ENCODE data around the gene TMEM101. TPM values are rescaled to one million over a fixed set of nuclear protein-coding genes. Genes with fewer than 3 reads are reported as not detected.
A peak's percentile ranks its signal among the peaks of the same experiment; 100 is the strongest.

TMEM101 gene
- total RNA-seq (2021) (32.1 to 36.3 TPM (median 32.7 TPM) in 3 replicates), Bru-seq, nascent RNA (percentile 63 among the genes with signal in this experiment)
- long read RNA-seq, experiment 1, transcript TMEM101-201 (4 exons, 1,536 nt), result major isoform, 75 of 91 reads
- long read RNA-seq, experiment 1, partial matches to known transcripts, result 5 of 91 reads
- long read RNA-seq, experiment 1, other reads (novel, unspliced or antisense), result 9 of 91 reads
- long read RNA-seq, experiment 2, transcript TMEM101-201 (4 exons, 1,536 nt), result major isoform, 32 of 46 reads
- long read RNA-seq, experiment 2, partial matches to known transcripts, result 2 of 46 reads
- long read RNA-seq, experiment 2, other reads (novel, unspliced or antisense), result 12 of 46 reads
- long read RNA-seq, experiment 3, transcript TMEM101-201 (4 exons, 1,536 nt), result major isoform, 56 of 61 reads
- long read RNA-seq, experiment 3, partial matches to known transcripts, result 1 of 61 reads
- long read RNA-seq, experiment 3, other reads (novel, unspliced or antisense), result 4 of 61 reads

- peaks cover 8% of the 10 kb centered on the region for H3K4me1 Mint-ChIP-seq
- H3K9me3 Mint-ChIP-seq, result no peaks in the 10 kb centered on the region
- POLR2A ChIA-PET, result interaction anchor here (0.9 to 1.3 kb wide), 3 partner anchors 10 to 317 kb away, joined by 3 to 5 read pairs (median 3); no protein-coding TSS in a partner anchor
- peak within 1 kb of the TSS; percentile 100 for H3K4me3 Mint-ChIP-seq
- DNase-seq (ENCODE audit: low spot score) (peak; percentile 88), ATAC-seq (peak; percentile 88)
- no peaks in the 10 kb centered on the region for H3K27me3 Mint-ChIP-seq (ENCODE audit: low read depth)
- H3K27ac Mint-ChIP-seq, result peak within 1 kb of the TSS; percentile 100
- peaks cover 8% of the 10 kb centered on the region; the same call in 1 of the 2 replicates for H3K36me3 Mint-ChIP-seq
- CTCF ChIA-PET, result interaction anchor here (0.6 to 1.6 kb wide), 8 partner anchors 11 to 331 kb away, joined by 3 to 9 read pairs (median 3); partner anchors contain the start of gene NAGS
- TF ChIP-seq NR3C1 (CRISPR knock-in tag; conservative IDR thresholded peaks at IDR 0.05; ENCODE audit: low read depth), result no peak
- TF ChIP-seq NFATC4 (CRISPR knock-in tag; IDR thresholded peaks at IDR 0.05), result no peak
- peak; percentile 76; the same call in 1 of the 2 replicates for TF ChIP-seq ATF1 (CRISPR knock-in tag; IDR thresholded peaks at IDR 0.05)
- TF ChIP-seq SOX15 (CRISPR knock-in tag; IDR thresholded peaks at IDR 0.05), result no peak
- TF ChIP-seq RELA (CRISPR knock-in tag; IDR thresholded peaks at IDR 0.05; ENCODE audit: borderline replicate concordance), result no peak
- TF ChIP-seq ZSCAN18 (CRISPR knock-in tag; IDR thresholded peaks at IDR 0.05), result no peak
- TF ChIP-seq TEAD1 (CRISPR knock-in tag; IDR thresholded peaks at IDR 0.05), result peak; percentile 70; the same call in 1 of the 2 replicates
- TF ChIP-seq KAT7 (CRISPR knock-in tag; IDR thresholded peaks at IDR 0.05; ENCODE audit: borderline replicate concordance), result no peak
- TF ChIP-seq MYBL2 (CRISPR knock-in tag; IDR thresholded peaks at IDR 0.05), result no peak
- TF ChIP-seq ZNF232 (CRISPR knock-in tag; IDR thresholded peaks at IDR 0.05), result peak; percentile 57; the same call in 1 of the 2 replicates
- no peak for TF ChIP-seq CBFB (CRISPR knock-in tag; IDR thresholded peaks at IDR 0.05; ENCODE audit: low read depth)
- no peak for TF ChIP-seq STAT6 (CRISPR knock-in tag; conservative IDR thresholded peaks at IDR 0.05; ENCODE audit: low read depth)
- peak; percentile 93 for TF ChIP-seq CREM (CRISPR knock-in tag; IDR thresholded peaks at IDR 0.05)
- TF ChIP-seq PRDM15 (CRISPR knock-in tag; IDR thresholded peaks at IDR 0.05), result 0 out of 2 replicates have a peak, but pooled peaks have one; percentile 35
- TF ChIP-seq ZBTB21 (CRISPR knock-in tag; IDR thresholded peaks at IDR 0.05; ENCODE audit: borderline replicate concordance), result 0 out of 2 replicates have a peak, but pooled peaks have one; percentile 17
- no peak; the same call in 1 of the 2 replicates for TF ChIP-seq NFYB (CRISPR knock-in tag; conservative IDR thresholded peaks at IDR 0.05; ENCODE audit: low read depth)
- peak; percentile 54; the same call in 1 of the 2 replicates for TF ChIP-seq ETV6 (CRISPR knock-in tag; IDR thresholded peaks at IDR 0.05)
- no peak for TF ChIP-seq GRHL2 (CRISPR knock-in tag; IDR thresholded peaks at IDR 0.05; ENCODE audit: insufficient replicate concordance, severe bottlenecking)
- TF ChIP-seq IRF1 (CRISPR knock-in tag; IDR thresholded peaks at IDR 0.05), result no peak
- peak; percentile 97 for TF ChIP-seq GABPB1 (CRISPR knock-in tag; IDR thresholded peaks at IDR 0.05)
- no peak for TF ChIP-seq HMGA2 (CRISPR knock-in tag; IDR thresholded peaks at IDR 0.05)
- no peak; the same call in 1 of the 2 replicates for TF ChIP-seq E2F5 (CRISPR knock-in tag; IDR thresholded peaks at IDR 0.05)
- peak; percentile 73; the same call in 1 of the 2 replicates for TF ChIP-seq FOXP1 (CRISPR knock-in tag; IDR thresholded peaks at IDR 0.05; ENCODE audit: borderline replicate concordance)
Measured at GRCh38 chr17:44014437-44015172, at the start of gene TMEM101. Gene TMEM101, minus strand, starts transcription at chr17:44014963. Its CDS starts 11 bp downstream, at chr17:44014952.

Measured in WTC11 (cell line).